Measurements from ENCODE around the gene HADHB. TPM values are rescaled to one million over a fixed set of nuclear protein-coding genes. Genes with fewer than 3 reads are reported as not detected.

HADHB gene
- total and polyA plus RNA-seq, 10 of the 15 experiments (the other 5 are each of a cell fraction or from before 2014, with no cell fraction given) = 53.7 to 145 (median 85.5) TPM

- DNase-seq (ENCODE audit: low read depth, low spot score) = no peak
- intact Hi-C loops (cut with micrococcal nuclease; ENCODE audit: unreplicated experiment) (no loop called here), in situ Hi-C loops (cut with MboI) (no loop called here)
- ChIA-PET CTCF (interaction anchor here (0.8 kb wide), 1 partner anchor 9 kb away, joined by 3 read pairs; no protein-coding TSS in a partner anchor), SMC1A (ENCODE audit: uncharacterized antibody, unreplicated experiment) (no interaction called here), POLR2A (no interaction called here), RAD21 (ENCODE audit: unreplicated experiment) (no interaction called here)
- H3K9ac ChIP-seq (ENCODE audit: control insufficient read depth, insufficient read depth, low read length) = no peak overlapping the region
- no peaks in the 10 kb centered on the region; a peak in 1 of 4 replicates for H3K27me3 ChIP-seq (replicated peaks in 1 of 2; ENCODE audit: control insufficient read depth in 2 of 2, insufficient read depth in 2 of 2, low read length in 1 of 2)
- no peak overlapping the region for H3K4me2 ChIP-seq (ENCODE audit: control insufficient read depth, insufficient read depth)
- H3K4me1 ChIP-seq (ENCODE audit: control insufficient read depth, insufficient read depth, low read length) = peaks cover 2% of the 10 kb centered on the region; the same call in 1 of the 2 replicates
- TF ChIP-seq SP1 (IDR thresholded peaks at IDR 0.05; ENCODE audit: low read depth, low read length) = no peak
- TF ChIP-seq IKZF2 (IDR thresholded peaks at IDR 0.05) = no peak
- TF ChIP-seq, protein P1, sequence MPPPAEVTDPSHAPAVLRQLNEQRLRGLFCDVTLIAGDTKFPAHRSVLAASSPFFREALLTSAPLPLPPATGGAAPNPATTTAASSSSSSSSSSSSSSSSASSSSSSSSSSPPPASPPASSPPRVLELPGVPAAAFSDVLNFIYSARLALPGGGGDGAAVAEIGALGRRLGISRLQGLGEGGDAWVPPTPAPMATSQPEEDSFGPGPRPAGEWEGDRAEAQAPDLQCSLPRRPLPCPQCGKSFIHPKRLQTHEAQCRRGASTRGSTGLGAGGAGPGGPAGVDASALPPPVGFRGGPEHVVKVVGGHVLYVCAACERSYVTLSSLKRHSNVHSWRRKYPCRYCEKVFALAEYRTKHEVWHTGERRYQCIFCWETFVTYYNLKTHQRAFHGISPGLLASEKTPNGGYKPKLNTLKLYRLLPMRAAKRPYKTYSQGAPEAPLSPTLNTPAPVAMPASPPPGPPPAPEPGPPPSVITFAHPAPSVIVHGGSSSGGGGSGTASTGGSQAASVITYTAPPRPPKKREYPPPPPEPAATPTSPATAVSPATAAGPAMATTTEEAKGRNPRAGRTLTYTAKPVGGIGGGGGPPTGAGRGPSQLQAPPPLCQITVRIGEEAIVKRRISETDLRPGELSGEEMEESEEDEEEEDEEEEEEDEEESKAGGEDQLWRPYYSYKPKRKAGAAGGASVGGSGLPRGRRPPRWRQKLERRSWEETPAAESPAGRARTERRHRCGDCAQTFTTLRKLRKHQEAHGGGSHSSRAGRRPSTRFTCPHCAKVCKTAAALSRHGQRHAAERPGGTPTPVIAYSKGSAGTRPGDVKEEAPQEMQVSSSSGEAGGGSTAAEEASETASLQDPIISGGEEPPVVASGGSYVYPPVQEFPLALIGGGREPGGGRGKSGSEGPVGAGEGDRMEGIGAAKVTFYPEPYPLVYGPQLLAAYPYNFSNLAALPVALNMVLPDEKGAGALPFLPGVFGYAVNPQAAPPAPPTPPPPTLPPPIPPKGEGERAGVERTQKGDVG (CRISPR knock-in tag; IDR thresholded peaks at IDR 0.05) = no peak
- peak; percentile 23; the same call in 1 of the 2 replicates for TF ChIP-seq RAD21 (IDR thresholded peaks at IDR 0.05; ENCODE audit: insufficient read depth, low read depth, low read length)
- TF ChIP-seq TARDBP (IDR thresholded peaks at IDR 0.05; ENCODE audit: borderline replicate concordance) = no peak
- no peak for TF ChIP-seq CHD2 (IDR thresholded peaks at IDR 0.05; ENCODE audit: borderline replicate concordance, low read depth, low read length)
- TF ChIP-seq KLF5 (IDR thresholded peaks at IDR 0.05; ENCODE audit: partially characterized antibody) = no peak
- ATAC-seq = peak; percentile 28; the same call in 1 of the 3 replicates
- no peaks in the 10 kb centered on the region for H3K36me3 ChIP-seq (ENCODE audit: control insufficient read depth in 2 of 2, insufficient read depth in 2 of 2, low read length in 1 of 2)
- no peak for FAIRE-seq
- no TSS peak for BruUV-seq (replicated peaks)
- H3K27ac ChIP-seq (ENCODE audit: control insufficient read depth, insufficient read depth) = no peak overlapping the region
- no peaks in the 10 kb centered on the region for H3K79me2 ChIP-seq (ENCODE audit: control insufficient read depth, insufficient read depth, low read length)
- H3K9me3 ChIP-seq (replicated peaks; ENCODE audit: control insufficient read depth, insufficient read depth, low read length) = no peaks in the 10 kb centered on the region
- no peak overlapping the region for H2AFZ ChIP-seq (ENCODE audit: control insufficient read depth, low read depth, low read length)
- H4K20me1 ChIP-seq (ENCODE audit: control insufficient read depth, insufficient read depth) = no peaks in the 10 kb centered on the region; the same call in 1 of the 2 replicates
- WGBS (ENCODE audit: insufficient coverage, insufficient replicate concordance, low lambda C conversion rate, missing lambda C conversion rate) = 47% methylated on average over 8 of the region's 8 CpGs
- no peak overlapping the region for H3K4me3 ChIP-seq
These were observed 69.5 kb downstream of the HADHB start for GRCh38 chr2:26314243-26314642.
